Measurements from ENCODE around the gene SNAP91.
A peak's percentile ranks its signal among the peaks of the same experiment; 100 is the strongest.

Gene SNAP91

DNA sequence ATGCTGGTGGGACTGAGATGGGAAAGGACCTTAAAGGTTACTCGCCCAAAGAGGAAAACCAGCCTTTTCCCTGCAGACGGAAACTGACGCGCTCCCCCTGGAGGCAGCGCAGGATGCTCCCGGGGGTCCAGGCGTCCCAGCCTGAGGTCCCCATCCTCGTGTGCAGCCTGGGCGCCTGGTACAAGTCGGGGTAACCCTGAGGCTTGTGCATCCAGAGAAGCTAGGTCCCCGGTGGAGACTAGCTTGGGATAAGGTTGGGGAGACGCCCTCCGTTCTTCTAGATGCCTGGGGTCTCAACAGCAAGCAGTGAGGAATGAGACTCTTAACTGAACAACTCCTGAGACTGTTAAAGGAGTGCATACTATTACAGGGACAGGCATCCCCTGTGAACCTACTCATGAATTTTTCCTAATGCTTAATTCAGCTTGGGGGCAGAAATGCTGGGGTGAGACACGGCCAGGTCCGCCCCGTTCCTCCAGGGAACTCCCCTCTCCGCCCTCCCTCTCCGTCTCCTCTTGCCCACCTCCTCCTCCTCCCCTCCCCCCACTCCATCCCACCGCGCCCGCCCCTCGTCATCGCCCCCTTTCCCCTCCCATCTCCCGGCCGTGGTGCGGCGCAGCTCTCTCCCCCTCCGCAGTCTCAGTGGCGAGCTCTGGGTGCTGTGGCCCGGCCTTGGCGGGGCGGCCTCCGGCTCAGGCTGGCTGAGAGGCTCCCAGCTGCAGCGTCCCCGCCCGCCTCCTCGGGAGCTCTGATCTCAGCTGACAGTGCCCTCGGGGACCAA is 196.8 kb downstream of the SNAP91 start, which contains the start of gene PRSS35:
Gene PRSS35, plus strand, starts transcription at position 634 of the 781 bp plus-strand sequence. CDS start 10,908 bp downstream, outside the sequence.
- peak; percentile 37 for DNase-seq (ENCODE audit: low read depth, low spot score)
- peak within 1 kb of the TSS; percentile 51 for H3K9ac ChIP-seq (ENCODE audit: insufficient read length)

DNA sequence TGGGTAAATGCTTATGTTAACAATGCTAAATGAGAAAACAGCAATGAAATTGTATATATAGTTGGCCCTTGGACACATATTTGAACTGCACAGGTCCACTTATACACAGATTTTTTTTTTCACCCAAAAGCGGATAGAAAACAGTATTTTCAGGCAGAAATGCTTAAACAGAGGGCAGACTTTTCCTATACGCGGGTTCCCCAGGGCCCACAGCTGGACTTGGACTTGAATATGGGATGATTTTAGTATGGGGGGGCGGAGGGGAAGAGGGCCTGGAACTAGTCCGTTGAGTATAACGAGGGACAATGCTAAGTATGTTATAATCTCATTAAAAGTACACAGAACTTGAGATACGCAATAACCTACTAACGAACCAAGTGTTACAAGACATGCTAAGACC is 197.6 kb downstream of the SNAP91 start:
- H3K9me3 ChIP-seq (ENCODE audit: low read depth, low read length), result no peaks in the 10 kb centered on the region
- no peak overlapping the region for H3K27ac ChIP-seq
- TF ChIP-seq POLR2AphosphoS5 (IDR thresholded peaks at IDR 0.05; ENCODE audit: borderline replicate concordance, low read depth, low read length), result no peak
- no peak for TF ChIP-seq EZH2 (IDR thresholded peaks at IDR 0.05)
- TF ChIP-seq FOXP2 (optimal IDR thresholded peaks at IDR 0.05; ENCODE audit: control extremely low read depth, extremely low read length, insufficient read depth), result no peak
- no peak for DNase-seq (ENCODE audit: low read depth, low spot score)
- H3K36me3 ChIP-seq (ENCODE audit: insufficient read depth, low read length), result no peaks in the 10 kb centered on the region
- H3K4me3 ChIP-seq, result peak overlapping the region; percentile 86
- no peak overlapping the region for H3K9ac ChIP-seq (ENCODE audit: insufficient read length)

More for the DNA sequence above, 196.8 kb downstream of the SNAP91 start, which contains the start of gene PRSS35:
- H3K36me3 ChIP-seq (ENCODE audit: insufficient read depth, low read length), result no peaks in the 10 kb centered on the region
- TF ChIP-seq EZH2 (IDR thresholded peaks at IDR 0.05) (no peak), POLR2AphosphoS5 (IDR thresholded peaks at IDR 0.05; ENCODE audit: borderline replicate concordance, low read depth, low read length) (0 out of 2 replicates have a peak, but pooled peaks have one; percentile 24), FOXP2 (optimal IDR thresholded peaks at IDR 0.05; ENCODE audit: control extremely low read depth, extremely low read length, insufficient read depth) (no peak)
- H3K27ac ChIP-seq, result 0 out of 2 replicates have a peak within 1 kb of the TSS, but pooled peaks have one; percentile 7
- peak within 1 kb of the TSS; percentile 86 for H3K4me3 ChIP-seq
- H3K9me3 ChIP-seq (ENCODE audit: low read depth, low read length), result no peaks in the 10 kb centered on the region

DNA sequence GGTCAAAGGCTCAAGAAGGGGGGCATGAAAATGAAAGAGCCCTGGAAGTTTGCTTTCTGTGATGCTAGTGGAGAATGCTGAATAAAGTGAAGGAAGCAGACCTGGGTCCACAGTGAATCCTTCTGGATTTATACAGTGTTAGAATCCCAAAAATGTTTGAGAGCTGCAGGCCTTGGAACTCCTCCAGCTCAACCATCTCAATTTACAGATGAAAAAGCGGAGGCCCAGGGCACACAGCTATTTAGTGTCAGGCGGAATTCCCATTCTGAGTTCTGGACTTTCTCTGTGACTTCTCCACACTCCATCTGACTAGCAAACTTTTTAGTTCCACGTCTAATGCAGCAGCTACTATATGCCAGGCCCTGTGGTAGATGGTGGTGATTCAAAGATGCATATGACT is 198.1 kb downstream of the SNAP91 start:
- Histone ChIP-seq H3K9ac (ENCODE audit: insufficient read length) (no peak overlapping the region), H3K9me3 (ENCODE audit: low read depth, low read length) (no peaks in the 10 kb centered on the region), H3K4me3 (no peak overlapping the region), H3K27ac (no peak overlapping the region), H3K36me3 (ENCODE audit: insufficient read depth, low read length) (no peaks in the 10 kb centered on the region)
- TF ChIP-seq EZH2 (IDR thresholded peaks at IDR 0.05), result no peak
- no peak for TF ChIP-seq FOXP2 (optimal IDR thresholded peaks at IDR 0.05; ENCODE audit: control extremely low read depth, extremely low read length, insufficient read depth)
- TF ChIP-seq POLR2AphosphoS5 (IDR thresholded peaks at IDR 0.05; ENCODE audit: borderline replicate concordance, low read depth, low read length), result no peak
- DNase-seq (ENCODE audit: low read depth, low spot score), result no peak

DNA sequence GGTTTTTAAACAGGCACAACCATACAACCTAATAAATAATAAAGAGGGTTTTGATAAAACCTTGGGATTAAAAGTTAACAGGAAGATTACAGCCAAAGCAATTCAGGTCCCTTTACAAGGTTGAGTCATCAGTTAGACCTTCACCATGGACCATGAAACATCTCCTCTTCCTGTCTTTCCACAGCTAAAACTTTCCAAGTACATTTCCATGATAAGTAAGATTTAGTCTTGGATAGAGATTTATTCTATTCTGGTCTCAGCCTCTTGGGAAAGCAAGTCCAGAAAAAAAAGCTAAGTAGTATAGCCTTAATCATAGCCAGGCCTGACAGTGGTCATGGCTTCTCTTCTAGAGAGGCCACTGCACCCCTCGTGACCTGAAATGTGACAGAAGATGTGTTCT is 199.5 kb downstream of the SNAP91 start:
- no peak for DNase-seq (ENCODE audit: low read depth, low spot score)
- Histone ChIP-seq H3K9ac (ENCODE audit: insufficient read length) (no peak overlapping the region), H3K9me3 (ENCODE audit: low read depth, low read length) (no peaks in the 10 kb centered on the region), H3K36me3 (ENCODE audit: insufficient read depth, low read length) (no peaks in the 10 kb centered on the region), H3K27ac (no peak overlapping the region), H3K4me3 (no peak overlapping the region)
- TF ChIP-seq POLR2AphosphoS5 (IDR thresholded peaks at IDR 0.05; ENCODE audit: borderline replicate concordance, low read depth, low read length), result no peak
- no peak for TF ChIP-seq FOXP2 (optimal IDR thresholded peaks at IDR 0.05; ENCODE audit: control extremely low read depth, extremely low read length, insufficient read depth)
- no peak for TF ChIP-seq EZH2 (IDR thresholded peaks at IDR 0.05)

DNA sequence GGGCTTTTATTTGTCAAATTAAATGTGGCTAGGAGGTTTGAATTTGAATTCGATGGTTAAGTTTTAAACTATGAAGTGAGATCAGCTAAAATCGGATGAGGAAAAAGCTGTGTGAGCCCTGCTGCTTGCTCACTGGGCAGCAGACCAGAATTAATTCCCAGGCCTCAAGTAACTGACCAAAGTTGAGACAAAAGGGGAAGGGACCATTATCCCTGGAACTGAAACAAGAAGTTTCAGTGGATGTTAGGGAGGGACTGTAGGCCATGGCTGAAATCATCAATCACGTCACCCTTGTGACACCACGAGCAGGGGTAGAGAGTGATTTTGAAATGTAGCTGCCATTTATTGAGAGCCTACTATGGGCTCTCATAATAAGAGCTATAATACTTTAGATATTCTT is 203.5 kb downstream of the SNAP91 start:
- H3K9ac ChIP-seq (ENCODE audit: insufficient read length), result no peak overlapping the region
- H3K36me3 ChIP-seq (ENCODE audit: insufficient read depth, low read length), result no peaks in the 10 kb centered on the region
- H3K9me3 ChIP-seq (ENCODE audit: low read depth, low read length), result no peaks in the 10 kb centered on the region
- H3K4me3 ChIP-seq, result no peak overlapping the region
- DNase-seq (ENCODE audit: low read depth, low spot score), result no peak
- no peak for TF ChIP-seq EZH2 (IDR thresholded peaks at IDR 0.05)
- no peak for TF ChIP-seq POLR2AphosphoS5 (IDR thresholded peaks at IDR 0.05; ENCODE audit: borderline replicate concordance, low read depth, low read length)
- TF ChIP-seq FOXP2 (optimal IDR thresholded peaks at IDR 0.05; ENCODE audit: control extremely low read depth, extremely low read length, insufficient read depth), result no peak
- H3K27ac ChIP-seq, result no peak overlapping the region
